ENCODE results near the gene SMIM17. TPM values are rescaled to one million over a fixed set of nuclear protein-coding genes. Genes with fewer than 3 reads are reported as not detected.

The SMIM17 gene
- total RNA-seq, 1 experiment from 2014 or later, result not detected

GRCh38 chr19:56654151-56654550 lies 11.2 kb downstream of the SMIM17 start:
- ChIA-PET POLR2A (no interaction called here), RAD21 (ENCODE audit: low non-redundant PET in 1 of 2, low total read pairs in 2 of 2, uncharacterized antibody in 2 of 2, unreplicated experiment in 2 of 2) (no interaction called here), CTCF (no interaction called here)
- H3K4me3 ChIP-seq (replicated peaks in 1 of 2; ENCODE audit: low read depth in 1 of 2, low read length in 2 of 2), result no peak overlapping the region
- TF ChIP-seq RAD21 (IDR thresholded peaks at IDR 0.05; ENCODE audit: low read depth) (no peak), TCF7L2 (IDR thresholded peaks at IDR 0.05; ENCODE audit: borderline replicate concordance, extremely low read depth, insufficient read depth, insufficient read length) (no peak), REST (IDR thresholded peaks at IDR 0.05; ENCODE audit: low read depth) (no peak), SRF (IDR thresholded peaks at IDR 0.05; ENCODE audit: low read depth) (no peak), MAX (IDR thresholded peaks at IDR 0.05) (no peak), YY1 (IDR thresholded peaks at IDR 0.05; ENCODE audit: extremely low read depth, insufficient replicate concordance, low read depth, low read length) (no peak), EZH2phosphoT487 (IDR thresholded peaks at IDR 0.05; ENCODE audit: borderline replicate concordance) (no peak), ELF1 (IDR thresholded peaks at IDR 0.05; ENCODE audit: borderline replicate concordance, low read depth) (no peak), ZNF274 (IDR thresholded peaks at IDR 0.05; ENCODE audit: low read depth, low read length) (no peak), ZFX (IDR thresholded peaks at IDR 0.05) (no peak)
- no peaks in the 10 kb centered on the region for H3K79me2 ChIP-seq (ENCODE audit: insufficient read depth, low read length)
- no TSS peak for BruUV-seq (replicated peaks)
- H3K9me3 ChIP-seq (ENCODE audit: control insufficient read depth in 1 of 2, insufficient read depth in 1 of 2, low read depth in 1 of 2, low read length in 2 of 2), result peaks cover 0 to 20% of the 10 kb centered on the region in 2 experiments; a peak in 2 of 4 replicates
- H3K9ac ChIP-seq (ENCODE audit: low read length), result no peak overlapping the region
- H3K27ac ChIP-seq (ENCODE audit: low read depth, low read length), result no peak overlapping the region
- DNase-seq (ENCODE audit: low read depth, low spot score) (no peak), ATAC-seq (no peak)
- no peaks in the 10 kb centered on the region for H3K27me3 ChIP-seq (ENCODE audit: insufficient read depth, low read length)
- no peak overlapping the region for H3K4me2 ChIP-seq (ENCODE audit: low read length)
- H3K4me1 ChIP-seq (ENCODE audit: control insufficient read depth in 1 of 2, insufficient read depth in 2 of 2, low read length in 2 of 2), result no peaks in the 10 kb centered on the region
- no peak overlapping the region for H2AFZ ChIP-seq (ENCODE audit: low read depth, low read length, poor library complexity, severe bottlenecking)
- intact Hi-C loops (cut with micrococcal nuclease), result no loop called here
- H4K20me1 ChIP-seq (ENCODE audit: insufficient read depth), result no peaks in the 10 kb centered on the region
- H3K9me2 ChIP-seq (ENCODE audit: insufficient read depth), result no peaks in the 10 kb centered on the region
- H3K36me3 ChIP-seq (ENCODE audit: control insufficient read depth in 1 of 2, insufficient read depth in 2 of 2, low read length in 2 of 2), result no peaks in the 10 kb centered on the region

Measured in HCT116 (cell line).